Hepatic stellate cell (primary cell): Measurements from ENCODE around the gene GPR158.
"Not testable (repeated sequence)": the region's sequence is repeated elsewhere in the genome, so short reads cannot be mapped to it uniquely, and the experiment has no call there.

Experiments used
- DNase-seq: peaks from one replicate; pipeline ENCODE4 v3.0.0; 2011; ENCODE audit warnings: low spot score

Gene GPR158, protein sequence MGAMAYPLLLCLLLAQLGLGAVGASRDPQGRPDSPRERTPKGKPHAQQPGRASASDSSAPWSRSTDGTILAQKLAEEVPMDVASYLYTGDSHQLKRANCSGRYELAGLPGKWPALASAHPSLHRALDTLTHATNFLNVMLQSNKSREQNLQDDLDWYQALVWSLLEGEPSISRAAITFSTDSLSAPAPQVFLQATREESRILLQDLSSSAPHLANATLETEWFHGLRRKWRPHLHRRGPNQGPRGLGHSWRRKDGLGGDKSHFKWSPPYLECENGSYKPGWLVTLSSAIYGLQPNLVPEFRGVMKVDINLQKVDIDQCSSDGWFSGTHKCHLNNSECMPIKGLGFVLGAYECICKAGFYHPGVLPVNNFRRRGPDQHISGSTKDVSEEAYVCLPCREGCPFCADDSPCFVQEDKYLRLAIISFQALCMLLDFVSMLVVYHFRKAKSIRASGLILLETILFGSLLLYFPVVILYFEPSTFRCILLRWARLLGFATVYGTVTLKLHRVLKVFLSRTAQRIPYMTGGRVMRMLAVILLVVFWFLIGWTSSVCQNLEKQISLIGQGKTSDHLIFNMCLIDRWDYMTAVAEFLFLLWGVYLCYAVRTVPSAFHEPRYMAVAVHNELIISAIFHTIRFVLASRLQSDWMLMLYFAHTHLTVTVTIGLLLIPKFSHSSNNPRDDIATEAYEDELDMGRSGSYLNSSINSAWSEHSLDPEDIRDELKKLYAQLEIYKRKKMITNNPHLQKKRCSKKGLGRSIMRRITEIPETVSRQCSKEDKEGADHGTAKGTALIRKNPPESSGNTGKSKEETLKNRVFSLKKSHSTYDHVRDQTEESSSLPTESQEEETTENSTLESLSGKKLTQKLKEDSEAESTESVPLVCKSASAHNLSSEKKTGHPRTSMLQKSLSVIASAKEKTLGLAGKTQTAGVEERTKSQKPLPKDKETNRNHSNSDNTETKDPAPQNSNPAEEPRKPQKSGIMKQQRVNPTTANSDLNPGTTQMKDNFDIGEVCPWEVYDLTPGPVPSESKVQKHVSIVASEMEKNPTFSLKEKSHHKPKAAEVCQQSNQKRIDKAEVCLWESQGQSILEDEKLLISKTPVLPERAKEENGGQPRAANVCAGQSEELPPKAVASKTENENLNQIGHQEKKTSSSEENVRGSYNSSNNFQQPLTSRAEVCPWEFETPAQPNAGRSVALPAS (N-terminal part only)

DNA sequence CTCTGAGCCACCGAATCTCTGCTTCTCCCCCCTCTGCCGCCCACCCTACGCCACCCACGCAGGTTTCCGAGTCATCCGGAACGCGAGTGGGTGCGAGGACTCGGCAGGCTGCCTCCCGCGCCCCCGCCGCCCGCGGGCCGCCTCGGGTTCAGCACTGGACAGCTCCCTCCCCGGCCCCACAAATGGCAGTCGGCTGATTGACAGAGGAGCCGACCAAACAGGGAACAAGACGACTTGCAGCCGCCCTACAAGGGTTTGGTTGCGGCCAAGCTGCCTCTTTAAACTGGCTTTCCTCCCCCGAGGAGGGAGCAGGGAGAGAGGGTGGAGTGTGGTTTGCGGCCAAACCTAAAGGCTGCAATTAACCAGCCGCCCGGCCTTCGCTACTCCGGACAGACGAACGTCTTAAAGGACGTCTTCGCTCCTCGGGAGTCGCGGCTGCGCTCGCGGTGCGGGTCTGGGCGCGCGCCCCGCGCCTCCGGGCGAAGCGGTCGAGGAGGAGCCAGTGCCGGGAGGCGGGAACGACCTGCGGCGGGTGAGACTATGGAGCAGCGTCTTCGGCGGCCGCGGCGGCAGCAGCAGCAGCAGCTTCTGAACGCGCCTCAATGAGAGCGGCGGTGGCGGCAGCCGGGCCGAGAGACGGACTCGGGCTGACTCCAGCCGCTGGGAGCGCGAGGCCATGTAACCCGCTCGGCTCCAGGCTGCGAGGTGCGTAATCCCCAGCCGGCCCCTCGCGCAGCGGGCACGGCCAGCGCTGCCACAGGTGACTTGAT, at the start of gene GPR158:
GPR158 (plus strand) TSS at position 541 of the 770 bp plus-strand sequence. CDS start 420 bp downstream, outside the sequence.
- DNase-seq: peak; percentile 90

DNA sequence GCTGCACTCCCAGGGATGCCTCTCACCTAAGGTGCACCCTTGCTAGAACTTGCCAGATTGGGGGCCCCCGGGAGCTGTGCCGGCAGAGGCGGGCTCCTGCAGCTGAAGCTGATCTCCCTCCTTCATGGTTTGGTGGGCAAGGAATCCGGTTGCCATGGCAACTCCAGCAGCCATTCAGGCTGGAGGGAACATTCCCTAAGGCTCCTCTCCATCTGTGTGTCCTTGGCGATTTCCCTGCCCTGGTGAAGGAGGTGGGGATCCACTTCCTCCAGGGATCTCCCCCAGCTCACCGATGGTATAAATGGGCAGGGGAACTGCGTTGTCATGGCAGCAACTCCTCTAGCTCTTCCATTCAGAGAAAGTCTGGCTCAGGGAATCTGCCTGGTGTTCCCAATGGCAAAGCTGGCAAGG, 49.6 kb upstream of the GPR158 start:
- no peak for DNase-seq

DNA sequence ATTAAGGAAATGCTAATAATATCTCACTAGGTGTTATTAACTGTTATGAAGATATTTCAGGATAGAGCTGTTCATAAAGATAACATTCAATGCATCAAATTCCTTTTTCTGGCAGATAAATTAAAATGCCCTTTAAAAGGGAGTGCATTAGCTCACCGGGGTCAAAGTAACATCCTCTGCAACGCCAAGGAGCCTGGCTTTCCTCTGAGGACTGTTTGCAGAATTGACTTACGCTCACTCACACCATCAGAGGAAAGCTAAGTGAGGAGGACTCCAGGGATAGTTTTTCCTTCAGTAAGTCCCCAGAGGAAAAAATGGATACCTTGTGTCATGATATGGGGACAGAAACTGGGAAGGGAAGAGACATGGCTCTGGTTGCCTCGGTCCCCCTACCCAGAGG, 45.2 kb upstream of the GPR158 start:
- DNase-seq: no peak

DNA sequence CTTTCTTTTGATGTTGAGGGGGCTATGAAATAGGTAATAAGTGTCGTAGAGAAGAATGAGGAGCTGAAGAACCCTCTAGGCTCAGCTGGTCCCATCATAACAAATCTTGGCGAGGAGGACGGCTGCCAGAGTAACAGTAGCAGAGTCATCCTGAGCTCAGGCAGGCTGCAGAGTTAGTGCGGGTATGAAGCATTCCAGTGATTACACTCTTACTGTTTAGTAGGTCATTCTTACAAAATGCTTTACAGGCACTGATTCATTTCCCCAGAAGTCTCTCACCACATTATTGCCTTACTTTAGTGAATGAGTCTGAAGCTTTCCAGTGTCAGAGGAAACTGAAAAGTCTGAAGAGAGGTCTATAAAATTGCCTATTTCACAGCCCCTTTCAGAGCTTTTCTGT, 43.9 kb upstream of the GPR158 start:
- DNase-seq: no peak

DNA sequence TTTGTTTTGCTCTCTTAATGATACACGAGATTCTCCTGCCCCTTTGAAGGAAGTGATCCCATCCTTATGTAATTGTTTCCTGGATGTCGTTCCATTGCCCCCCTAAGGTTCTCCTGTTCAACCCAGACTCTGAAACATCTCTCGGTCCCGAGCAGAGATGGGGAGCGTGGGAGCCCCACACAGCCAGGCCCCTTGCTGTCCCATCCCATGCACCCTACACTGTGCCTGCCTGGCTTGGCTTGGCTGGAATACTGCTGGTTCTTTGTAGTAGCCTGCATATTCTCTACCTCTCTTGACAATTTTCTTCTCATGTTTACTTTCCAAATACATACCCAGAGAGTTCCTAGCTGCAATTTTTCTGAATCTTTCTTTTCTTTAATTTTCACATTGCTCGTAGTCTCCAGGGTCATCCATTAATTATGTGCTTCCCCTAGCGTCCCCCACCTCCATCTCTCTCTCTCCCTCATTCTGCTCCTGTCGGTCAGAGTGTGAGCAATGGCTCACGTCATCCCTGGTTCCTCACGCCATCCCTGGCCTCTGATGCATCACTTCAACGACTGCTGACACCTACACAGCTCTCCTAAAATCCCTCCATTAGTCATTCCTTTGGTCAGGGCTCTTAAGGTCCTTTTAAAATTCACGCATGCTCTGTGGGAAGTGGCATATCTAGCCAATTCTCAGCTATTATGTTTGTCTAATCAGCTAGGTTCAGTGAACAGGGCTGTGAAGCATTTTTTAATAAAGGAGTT, 32.5 kb upstream of the GPR158 start:
- DNase-seq: no peak

DNA sequence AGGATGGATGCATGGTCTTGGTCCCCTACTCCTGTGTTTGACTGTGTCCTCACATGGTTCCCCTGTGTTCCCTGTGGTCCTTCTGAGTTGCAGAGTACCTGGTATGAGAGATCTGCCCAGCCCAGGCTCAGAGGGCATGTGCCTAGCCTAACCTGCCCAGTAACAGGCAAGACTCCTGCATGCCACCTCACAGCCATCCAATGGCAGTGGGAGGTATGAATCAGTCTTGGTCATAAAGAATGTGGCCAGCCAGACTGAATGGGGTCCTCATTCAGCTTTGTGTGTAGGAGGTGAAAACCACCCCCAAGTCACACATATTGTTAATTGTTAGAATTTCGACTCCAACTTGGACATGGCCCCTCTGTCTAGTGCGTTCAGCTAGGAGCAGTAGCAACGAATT, 17.2 kb upstream of the GPR158 start:
- no peak for DNase-seq

DNA sequence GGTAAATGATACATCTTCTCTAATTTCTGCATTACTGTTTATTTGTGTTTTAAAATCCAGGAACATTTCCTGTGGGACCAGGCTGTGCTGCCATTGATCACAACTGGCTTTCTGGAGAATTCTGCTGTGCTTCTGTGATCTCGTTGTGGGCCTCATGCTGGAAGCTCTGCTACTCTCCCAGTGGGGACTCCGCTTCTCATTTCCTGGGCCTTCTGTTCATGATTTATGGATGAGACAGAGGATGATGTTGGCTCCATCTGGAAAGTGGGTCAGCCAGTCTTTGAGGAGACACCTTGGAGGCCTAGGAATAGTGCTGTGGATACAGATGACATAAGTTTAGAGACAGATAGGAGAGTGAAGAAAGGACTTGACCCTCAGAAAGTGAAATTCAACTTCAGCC, 15.2 kb upstream of the GPR158 start:
- no peak for DNase-seq

DNA sequence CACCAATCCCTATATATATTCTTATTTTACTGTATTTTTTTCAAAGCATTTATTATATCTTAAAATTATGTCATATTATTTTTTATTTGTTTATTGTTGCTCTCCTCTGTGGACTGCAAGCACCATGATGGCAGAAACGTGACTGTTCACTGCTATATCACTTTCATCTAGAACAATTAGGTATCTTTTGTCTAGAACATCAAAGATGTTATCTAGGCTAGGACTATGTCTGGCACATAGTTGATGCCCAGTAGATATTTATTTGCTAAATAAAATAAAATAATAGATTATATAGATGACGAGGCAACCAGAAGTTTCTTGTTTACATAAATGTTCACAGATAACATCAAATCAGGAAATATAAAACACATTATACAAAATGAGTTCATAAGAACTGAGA, 12.4 kb upstream of the GPR158 start:
- no peak for DNase-seq

DNA sequence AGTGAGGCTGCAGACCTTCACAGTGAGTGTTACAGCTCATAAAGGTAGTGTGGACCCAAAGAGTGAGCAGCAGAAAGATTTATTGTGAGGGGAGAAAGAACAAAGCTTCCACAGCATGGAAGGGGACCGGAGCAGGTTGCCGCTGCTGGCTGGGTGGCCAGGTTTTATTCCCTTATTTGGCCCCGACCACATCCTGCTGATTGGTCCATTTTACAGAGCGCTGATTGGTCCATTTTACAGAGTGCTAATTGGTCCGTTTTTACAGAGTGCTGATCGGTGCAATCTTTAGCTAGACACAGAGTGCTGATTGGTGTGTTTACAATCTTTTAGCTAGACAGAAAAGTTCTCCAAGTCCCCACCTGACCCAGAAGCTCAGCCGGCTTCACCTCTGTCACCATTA, 11.3 kb upstream of the GPR158 start:
- DNase-seq: not testable (repeated sequence)

DNA sequence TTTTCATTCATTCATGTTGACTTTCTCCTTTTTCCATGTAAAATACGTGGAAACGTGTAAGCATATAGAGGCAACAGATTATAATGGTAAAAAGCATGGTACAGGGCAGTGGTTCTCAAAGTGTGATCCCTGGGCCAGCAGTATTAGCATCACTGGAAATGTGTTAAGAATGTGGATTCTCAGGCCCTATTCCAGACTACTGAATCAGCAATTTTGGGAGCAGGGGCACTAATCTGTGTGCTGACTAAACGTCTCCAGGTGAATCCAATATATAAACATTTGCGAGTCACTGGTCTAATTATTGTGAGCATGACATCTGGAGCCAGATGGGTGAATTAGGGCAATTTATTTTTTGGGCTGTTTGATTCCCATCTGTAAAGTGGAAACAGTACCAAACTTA, 5.1 kb upstream of the GPR158 start:
- DNase-seq: no peak

DNA sequence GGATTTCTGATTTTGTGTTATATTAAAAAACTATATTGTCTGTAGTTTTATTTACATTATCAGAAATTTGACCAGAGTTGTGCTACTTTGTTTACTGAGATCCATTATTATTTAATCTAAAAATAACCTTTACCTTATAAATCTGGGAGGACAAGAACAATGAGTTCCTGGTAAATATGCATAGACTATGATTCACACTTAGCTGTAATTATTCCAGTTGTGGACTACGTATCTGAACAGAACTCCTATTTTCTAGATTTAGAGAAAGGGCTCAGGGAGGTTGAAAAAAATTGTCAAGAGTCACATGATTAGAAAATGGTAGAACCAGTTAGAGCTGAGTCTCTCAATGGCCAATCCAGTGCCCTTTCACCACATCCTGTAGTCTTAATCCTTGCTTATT, 4.2 kb upstream of the GPR158 start:
- no peak for DNase-seq

DNA sequence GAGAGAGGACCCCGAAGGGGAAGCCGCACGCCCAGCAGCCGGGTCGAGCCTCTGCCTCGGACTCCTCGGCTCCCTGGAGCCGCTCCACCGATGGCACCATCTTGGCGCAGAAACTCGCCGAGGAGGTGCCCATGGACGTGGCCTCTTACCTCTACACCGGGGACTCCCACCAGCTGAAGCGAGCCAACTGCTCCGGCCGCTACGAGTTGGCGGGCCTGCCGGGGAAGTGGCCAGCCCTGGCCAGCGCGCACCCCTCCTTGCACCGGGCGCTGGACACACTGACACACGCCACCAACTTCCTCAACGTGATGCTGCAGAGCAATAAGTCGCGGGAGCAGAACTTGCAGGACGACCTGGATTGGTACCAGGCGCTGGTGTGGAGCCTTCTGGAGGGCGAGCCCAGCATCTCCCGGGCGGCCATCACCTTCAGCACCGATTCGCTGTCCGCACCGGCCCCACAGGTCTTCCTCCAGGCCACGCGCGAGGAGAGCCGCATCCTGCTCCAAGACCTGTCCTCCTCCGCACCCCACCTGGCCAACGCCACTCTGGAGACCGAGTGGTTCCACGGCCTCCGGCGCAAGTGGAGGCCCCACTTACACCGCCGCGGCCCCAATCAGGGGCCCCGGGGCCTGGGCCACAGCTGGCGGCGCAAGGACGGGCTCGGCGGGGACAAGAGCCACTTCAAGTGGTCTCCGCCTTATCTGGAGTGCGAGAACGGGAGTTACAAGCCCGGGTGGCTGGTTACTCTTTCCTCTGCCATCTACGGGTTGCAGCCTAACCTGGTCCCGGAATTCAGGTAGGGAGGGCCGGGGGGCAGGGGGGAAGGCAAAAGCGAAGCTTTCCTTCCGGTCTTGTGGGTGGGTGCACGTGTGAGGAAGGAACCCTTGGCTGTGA, 973 bp downstream of the GPR158 start:
- no peak for DNase-seq

DNA sequence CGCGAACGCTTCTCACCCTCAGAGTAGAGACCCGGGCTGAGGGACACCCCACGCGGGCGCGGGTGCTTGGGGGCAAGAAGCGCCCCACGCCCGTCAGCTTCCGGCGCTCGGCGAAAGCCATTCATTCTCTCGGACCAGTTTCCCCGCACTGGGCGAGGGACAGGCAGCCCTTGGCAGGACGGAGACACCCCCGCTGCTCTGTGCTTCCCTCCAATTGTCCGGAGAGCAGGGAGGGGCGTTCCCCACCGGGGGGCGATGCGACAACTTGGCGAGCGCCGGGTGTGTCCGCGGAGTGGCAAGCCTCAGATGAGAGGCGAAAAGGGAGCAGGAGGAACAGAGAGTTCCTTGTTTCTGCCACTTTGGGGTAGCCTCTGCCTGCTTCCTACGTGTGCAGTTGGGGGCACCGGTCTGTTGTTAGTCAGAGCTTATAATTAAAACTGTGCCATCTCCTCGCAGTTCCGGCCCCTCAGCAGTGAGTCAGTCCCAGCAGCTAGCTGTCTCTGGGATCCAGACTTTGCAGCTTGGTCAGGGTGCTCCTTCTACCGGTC, 1.7 kb downstream of the GPR158 start:
- no peak for DNase-seq

DNA sequence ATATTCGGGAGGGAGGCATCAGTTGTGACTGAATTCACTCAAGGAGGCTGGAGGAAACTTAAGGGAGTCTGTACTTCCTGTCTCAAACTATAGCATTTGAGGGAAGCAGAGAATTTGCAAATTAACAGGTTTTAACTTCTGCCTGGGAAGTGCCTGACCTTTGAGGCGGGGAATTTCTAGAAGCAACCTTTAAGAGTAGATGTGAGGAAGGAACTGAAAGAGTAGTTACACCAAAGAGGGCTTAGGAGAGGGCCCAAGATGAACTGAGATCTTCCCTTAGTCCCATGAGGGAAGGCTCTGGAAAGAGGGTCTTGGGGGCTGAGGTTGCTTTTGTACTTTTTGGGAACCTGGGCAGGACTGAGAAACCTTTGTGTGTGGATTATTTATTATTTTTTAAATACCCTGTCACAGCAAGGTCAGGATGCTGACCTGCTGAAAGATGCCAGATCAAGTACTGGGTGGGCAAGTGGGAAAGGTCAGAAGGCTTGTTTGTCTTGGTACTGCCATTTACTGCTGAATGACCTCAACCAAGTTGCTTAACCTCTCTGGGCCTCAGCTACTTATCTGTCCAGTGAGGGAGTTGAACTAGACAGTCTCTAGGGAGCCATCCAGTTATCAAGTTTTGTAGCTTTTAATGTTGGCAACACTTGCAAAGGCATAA, 2.4 kb downstream of the GPR158 start:
- no peak for DNase-seq

DNA sequence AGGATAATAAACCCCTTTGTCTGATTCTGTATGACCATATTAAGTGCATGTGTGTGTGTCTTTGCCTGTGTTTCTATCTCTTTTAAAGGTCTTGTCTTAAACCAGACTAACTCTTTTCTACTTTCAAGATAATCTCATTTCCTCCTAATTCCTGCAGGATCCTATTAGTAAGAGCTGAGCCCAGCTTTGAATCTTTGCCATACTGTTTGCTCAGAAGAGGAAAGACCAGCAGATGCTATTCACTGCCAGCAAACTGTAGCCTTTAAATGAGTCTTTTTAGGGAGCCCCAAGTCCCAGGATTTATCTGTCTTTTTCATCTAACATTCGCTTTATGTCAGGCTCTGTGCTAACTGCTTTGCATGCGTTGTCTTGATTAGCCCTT, 2.9 kb downstream of the GPR158 start:
- no peak for DNase-seq

DNA sequence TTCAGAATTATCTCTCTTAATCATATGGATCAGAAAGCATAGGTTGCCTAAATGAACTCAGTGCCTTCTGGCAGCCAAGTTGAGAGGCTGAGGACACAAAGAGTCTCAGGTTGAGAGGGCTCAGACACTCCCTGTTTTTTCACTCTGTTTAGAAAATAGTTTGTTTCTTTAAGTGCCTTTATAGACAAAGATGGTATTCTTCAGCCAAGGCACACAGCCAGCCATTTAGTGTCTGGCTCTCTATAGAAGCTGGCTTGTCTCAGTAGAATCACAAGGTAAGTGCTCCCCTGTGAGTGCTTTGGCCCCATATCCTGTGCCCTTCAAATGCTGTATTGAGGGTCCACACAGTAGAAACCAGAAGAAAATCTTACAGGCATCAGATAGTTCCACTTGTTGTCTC, 3.6 kb downstream of the GPR158 start:
- no peak for DNase-seq

DNA sequence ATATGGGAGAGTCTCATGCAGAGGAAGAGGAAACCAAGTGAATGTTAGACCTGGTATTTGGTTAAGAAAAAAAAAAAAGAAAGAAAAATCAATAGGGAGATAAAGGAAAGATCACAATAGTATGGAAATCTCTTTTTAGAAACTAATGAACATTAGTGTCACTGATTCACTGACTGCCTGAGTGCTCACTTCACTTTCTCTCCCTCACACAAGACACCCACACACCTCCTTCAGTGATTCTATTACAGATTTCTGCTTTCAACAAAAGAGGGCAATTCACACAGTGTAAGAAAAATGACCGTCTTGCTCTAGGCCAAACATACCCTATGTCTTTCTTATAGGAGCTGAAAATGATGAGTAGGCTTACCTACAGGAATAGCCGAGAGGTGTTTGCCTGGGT, 6.0 kb downstream of the GPR158 start:
- DNase-seq: no peak

DNA sequence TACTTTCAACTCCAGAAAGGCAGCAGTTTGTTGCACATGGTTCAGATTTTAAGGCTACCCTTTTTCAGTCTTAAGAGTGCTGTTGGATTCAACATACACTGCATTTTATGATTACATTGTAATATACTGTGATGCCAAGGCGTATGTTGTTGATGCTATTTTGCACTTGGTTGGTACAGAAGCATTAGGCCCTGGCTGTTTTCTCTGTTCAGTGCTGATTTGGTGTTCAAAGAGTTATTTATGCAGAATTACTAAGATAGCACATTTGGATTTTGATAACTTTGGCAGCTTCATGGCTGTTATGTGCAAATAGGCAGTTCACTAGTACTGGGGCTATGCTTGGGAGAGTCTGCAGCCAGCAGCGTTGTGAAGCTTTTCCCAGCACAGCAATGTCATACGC, 7.8 kb downstream of the GPR158 start:
- DNase-seq: no peak
